Measurements from ENCODE around the gene COL28A1.

Gene COL28A1

DNA sequence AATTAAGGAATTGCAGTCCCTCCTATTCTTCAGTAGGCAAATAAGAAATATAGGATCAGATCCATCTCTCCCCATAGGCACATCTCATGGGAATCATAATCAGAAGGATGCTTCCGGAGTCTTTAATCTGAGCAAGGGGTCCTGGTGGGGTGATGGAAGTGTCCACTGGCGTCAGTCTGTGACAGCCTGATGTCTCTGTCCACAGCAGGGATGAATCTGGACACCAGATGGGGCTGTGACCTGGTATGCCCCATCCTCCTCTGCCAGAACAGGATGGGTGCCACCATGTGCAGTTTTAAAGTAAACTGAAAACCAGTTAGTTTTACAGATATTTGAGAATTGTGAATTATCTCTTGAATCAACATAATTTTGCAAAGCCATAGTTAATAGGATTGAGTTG is 204.7 kb downstream of the COL28A1 start:
- no peak for DNase-seq (ENCODE audit: low read depth)

DNA sequence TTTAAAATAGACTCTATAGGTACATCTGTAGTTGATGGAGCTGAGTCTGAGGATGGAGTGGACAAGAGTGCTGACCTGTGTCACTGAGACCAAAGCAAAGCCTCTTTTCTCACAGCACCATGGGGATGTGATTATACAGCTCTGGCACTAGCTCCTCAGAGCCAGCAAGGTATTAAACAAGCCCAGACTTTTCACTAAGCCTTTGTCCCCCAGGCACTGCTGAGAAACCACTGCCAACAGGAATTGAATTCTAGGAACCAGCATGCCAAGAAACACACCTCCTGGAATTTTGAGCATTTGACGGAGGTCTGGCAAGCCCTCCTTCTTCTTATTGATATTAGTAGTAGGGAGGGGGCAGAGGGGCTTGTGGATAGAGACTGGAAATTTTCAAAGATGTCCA is 206.3 kb downstream of the COL28A1 start:
- DNase-seq (ENCODE audit: low read depth): no peak

DNA sequence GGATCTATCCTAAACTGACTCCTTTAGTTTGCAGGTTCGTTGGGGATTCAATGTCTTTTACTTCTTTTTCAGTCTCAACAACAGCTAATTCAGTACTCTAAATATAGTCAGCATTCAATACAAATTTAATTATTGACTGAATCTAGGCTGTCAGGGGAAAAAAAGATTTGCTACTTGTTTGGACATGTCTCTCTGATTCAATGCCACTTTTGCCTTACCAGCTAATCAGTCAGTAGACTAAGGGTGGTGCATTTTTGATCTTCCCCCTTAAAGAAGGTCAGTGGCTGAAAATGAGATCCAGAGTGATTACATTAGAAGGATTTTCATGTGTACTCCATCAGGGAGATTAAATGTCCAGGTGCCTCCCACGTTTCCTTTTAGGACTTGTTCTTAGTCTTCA is 208.2 kb downstream of the COL28A1 start:
- DNase-seq (ENCODE audit: low read depth): no peak

DNA sequence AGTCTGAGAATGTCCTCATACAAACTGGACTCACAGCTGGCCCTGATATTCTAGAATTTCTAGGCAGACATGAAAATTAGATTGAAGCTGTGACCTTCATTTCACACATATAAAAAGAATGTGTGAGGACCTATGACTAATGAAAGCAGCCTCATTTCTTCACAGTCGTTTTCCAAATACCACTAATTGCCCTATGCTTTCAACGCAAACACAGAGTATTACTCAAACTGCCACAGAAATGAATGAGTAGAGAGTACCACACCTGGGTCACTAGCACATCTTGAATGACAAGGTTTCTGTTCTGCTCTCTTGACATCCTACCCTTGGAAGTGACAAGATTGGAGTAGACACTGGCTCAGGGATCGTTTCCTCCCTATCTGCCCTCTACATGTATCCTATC is 211.0 kb downstream of the COL28A1 start:
- no peak for DNase-seq (ENCODE audit: low read depth)

DNA sequence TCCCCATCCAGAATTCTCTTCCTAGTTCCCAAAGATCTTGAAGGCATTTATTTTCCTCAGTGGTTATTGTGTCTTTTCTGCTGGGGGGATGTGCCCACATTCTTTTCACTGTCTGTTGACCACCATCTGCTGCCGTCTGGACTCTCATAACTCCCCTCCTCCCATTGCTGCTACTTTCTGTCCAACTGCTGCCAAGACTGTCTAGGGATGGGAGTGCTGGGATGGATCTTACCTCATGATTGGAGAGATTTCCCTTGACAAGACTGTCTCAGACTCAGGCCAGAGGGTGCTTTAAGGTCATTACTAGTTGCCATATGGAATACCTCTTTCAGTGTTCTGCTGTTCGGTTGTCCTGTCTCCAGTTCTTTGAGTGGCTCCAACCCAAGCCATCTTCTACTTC is 211.8 kb downstream of the COL28A1 start:
- DNase-seq (ENCODE audit: low read depth): no peak

DNA sequence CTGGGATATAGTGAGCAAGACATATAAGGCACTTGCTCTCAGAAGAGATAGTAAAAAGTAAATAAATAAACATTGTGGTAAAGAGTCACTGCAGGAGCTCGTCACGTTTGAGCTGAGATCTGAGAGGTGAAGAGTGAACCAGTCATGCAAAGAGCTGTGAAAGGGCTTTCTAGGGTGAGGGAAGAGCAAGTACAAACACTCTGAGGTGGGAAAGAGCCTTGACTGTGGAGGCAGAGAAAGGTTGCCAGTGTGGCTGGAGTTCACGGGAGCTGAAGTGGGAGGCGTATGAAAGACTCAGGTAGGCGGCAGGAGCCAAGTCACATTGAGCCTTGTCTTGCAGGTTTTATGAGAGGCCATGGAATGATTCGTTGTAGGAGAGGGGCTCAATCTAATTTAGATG is 212.3 kb downstream of the COL28A1 start:
- no peak for DNase-seq (ENCODE audit: low read depth)

DNA sequence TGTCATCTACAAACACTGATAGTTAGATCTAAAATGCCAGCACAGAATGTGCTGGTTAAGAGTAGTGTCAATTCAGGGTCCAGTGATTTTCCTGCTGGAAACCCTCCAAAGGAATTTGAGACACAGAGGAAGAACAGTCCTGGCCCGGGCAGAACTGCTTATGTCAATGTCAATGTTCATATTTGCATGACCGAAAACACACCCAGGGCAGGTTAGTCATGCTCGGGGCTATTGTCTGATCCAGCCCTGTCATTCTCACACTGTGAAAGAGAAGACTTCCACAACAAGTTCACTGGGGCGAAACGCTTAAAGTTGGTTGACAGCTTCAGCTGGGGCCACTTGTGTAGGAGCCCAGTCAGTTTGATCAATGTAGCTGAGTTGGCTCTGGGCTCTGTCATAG is 214.0 kb downstream of the COL28A1 start:
- DNase-seq (ENCODE audit: low read depth): no peak

DNA sequence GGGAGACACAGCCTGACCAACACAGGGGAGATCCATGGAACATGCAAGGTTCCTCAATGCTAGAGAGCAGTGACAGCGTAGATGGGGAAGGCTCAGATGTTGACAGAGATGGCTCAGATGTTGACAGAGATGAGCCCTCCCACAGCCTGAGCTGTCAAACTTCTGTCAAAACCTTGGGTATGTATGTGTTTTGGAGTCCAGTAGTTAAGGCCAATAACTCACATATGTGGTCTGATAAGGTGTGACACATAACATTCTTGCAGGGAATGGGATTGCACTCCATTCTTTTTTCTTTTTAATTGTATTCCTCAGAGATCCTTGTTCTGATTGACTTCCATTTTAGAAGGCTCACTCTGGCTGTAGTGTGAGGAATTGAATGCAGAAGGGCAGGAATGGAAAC is 217.1 kb downstream of the COL28A1 start:
- no peak for DNase-seq (ENCODE audit: low read depth)

DNA sequence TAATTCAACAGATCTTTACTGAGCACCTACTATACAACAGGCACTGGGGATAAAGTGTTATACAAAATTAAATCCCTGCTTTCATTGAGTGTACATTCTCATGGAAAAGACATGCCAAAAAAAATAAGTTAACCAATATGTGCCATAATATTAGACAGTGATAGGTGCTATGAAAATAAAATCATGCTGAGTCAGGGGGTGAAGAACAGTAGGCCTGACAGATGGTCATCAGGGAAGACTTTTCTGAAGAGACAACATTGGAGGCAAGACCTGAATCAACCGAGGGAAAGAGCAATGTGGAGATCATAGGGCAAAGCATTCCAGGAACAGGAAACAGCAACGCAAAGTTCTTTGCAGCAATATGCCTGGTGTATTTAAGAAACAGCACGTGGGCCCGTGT is 217.8 kb downstream of the COL28A1 start:
- DNase-seq (ENCODE audit: low read depth): no peak

DNA sequence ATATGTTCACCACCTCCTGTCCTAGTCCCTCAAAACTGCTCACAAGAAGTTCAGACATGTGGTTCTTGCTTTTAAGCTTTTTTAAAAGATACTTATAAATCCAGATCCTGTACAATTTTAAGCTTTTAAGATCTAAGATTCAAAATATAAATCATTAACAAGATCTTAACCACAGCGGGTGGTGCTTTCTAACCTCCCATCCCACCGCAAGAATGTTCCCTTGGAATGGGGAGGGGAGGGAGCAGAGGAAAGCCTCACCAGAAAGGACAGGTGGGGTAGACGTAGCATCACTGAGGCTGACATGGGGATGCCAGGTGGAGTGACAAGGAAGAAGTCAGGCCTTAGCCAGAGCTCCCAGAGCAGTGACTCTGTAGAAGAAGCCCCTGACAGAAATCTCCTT is 219.8 kb downstream of the COL28A1 start:
- no peak for DNase-seq (ENCODE audit: low read depth)

DNA sequence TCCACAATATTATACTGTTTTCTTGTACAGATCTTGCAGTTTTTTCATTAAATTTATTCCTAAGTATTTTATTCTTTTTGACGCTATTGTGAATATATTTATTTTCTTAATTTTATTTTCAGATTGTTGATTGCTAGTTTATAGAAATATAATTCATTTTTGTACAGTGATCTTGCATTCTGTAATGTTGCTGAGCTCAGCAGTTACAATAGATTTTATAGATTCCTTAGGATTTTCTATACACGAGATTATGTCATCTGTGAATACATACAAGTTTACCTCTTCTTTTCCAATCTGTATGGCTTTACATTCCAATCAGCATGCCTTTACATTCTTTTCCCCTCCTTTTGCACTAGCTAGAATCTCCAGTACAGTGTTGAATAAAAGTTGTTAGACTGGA is 223.3 kb downstream of the COL28A1 start:
- DNase-seq (ENCODE audit: low read depth): no peak

DNA sequence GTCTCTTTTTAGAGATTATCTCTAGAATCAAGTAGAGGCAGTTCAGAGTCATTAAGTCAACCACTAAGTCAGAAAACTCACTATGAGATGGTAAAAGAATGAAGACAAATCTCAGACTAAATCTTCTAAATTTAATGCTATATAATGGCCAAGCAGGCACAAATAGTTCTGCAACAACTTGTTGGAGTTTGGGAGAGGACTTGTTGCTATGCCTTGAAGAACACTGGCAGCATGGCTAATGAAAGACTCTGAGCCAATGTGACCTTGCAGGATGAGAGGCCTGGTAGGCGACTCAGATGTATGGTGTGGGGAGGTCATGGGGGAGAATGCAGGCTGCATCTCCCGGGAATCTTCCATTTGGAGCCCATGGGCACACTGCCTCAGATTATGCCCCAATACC is 224.7 kb downstream of the COL28A1 start:
- no peak for DNase-seq (ENCODE audit: low read depth)

DNA sequence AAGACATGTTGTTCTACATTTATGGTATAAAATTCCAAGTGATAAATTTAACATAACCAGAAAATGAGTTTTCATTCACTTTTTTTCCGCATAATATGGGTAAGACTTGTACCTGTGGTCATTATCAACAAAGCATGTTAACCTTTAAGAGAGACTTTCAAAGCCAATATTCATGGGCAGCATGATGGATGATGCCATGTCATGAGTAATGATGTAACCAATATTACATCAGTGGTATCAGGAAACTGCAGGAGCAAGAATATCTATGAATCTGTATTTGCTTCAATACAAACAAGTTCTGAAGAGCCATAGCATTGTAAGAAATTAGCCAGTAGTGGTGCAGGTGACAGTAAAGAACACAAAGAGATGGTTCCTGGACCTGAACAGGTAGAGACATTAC is 226.5 kb downstream of the COL28A1 start:
- DNase-seq (ENCODE audit: low read depth): no peak

Measured in stimulated activated CD8-positive, alpha-beta memory T cell treated with anti-CD3 and anti-CD28 coated beads, Interleukin-15, amount 100 ng/mL, for 24 hours (primary cell).